Measurements from ENCODE around the gene PITX2.
"Not testable (repeated sequence)": the region's sequence is repeated elsewhere in the genome, so short reads cannot be mapped to it uniquely, and the experiment has no call there.

PITX2 gene

GRCh38 chr4:110613745-110614144 is 9.1 kb downstream of the PITX2 start:
- DNase-seq (ENCODE audit: extremely low read depth in 1 of 2, low read depth in 1 of 2), result no peak

DNA sequence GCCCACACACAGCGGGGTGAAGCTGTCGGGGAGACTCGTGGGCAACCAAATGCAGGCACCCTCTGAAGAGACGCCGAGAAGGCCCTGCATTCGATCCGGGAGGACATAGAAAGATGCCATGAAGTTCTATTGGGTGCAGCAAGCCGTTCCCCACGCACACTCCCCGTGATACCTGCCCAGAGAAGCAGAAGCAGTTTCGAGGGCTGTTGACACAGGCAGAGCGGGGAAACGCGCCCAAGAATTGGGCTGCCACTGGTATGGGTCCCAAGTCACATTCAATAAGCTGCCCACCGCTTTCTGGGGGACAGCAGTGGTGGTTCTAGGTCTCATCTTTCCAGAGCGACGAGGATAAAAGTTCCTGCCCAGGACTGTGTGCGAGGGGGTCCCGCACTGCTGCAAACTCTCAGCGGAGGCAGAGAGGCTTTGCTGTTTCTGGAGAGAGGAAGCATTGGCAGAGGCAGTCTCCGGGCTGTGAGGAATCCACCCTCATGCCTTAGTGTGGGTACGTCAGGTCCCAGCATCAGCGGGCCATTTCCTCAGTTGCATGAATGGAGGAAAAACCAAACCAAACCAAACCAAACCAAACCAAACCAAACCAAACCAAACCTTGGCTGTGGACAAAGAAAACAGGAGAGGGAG is 10.1 kb downstream of the PITX2 start:
- DNase-seq (ENCODE audit: extremely low read depth in 1 of 2, low read depth in 1 of 2), result no peak

- DNase-seq (ENCODE audit: extremely low read depth in 1 of 2, low read depth in 1 of 2), result no peak
These were observed 10.9 kb downstream of the PITX2 start for GRCh38 chr4:110611968-110612447.

GRCh38 chr4:110610940-110611831 is 11.7 kb downstream of the PITX2 start:
- DNase-seq (ENCODE audit: extremely low read depth in 1 of 2, low read depth in 1 of 2), result no peak

GRCh38 chr4:110610620-110610939 is 12.3 kb downstream of the PITX2 start:
- no peak for DNase-seq (ENCODE audit: extremely low read depth in 1 of 2, low read depth in 1 of 2)

GRCh38 chr4:110609044-110609750 is 13.7 kb downstream of the PITX2 start:
- no peak for DNase-seq (ENCODE audit: extremely low read depth in 1 of 2, low read depth in 1 of 2)

DNA sequence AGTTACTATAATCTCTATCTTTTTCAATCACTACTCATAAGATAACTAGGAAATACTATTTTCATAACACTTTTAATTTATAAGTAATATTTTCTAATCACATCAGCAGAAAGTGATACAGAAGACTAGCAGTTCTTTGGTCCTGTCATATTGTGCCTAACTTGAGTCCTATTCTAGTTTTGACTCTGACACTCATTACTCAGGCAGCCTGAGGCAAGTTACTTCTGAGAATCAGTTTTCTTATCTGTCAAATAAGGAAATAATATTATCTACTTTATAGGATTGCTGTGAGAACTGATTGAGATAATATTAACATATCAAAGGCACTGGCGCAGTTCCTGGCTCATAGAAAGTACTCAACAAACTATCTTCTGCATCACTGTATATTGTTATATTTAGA is 17.8 kb downstream of the PITX2 start:
- DNase-seq (ENCODE audit: extremely low read depth in 1 of 2, low read depth in 1 of 2), result no peak

DNA sequence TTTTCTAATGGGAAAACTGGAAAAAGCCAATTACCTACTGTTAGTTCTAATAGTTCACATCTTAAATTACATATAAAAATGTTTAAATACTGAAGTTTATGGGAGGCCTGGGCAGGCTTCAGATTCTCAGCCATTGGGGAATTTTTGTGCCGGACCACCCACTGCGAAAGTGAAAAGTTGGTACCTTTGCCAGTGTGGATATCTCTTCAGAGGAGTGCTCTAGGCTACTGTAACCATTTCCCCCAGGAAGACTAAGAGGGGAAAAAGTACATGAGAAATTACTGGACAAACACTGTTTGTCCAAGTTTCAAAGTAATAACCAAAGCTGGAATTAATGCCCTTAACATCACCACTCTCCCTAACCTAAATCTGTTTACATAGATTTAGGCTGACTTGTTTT is 20.8 kb downstream of the PITX2 start:
- DNase-seq (ENCODE audit: extremely low read depth in 1 of 2, low read depth in 1 of 2), result no peak

GRCh38 chr4:110597582-110597981 is 25.3 kb downstream of the PITX2 start:
- DNase-seq (ENCODE audit: extremely low read depth in 1 of 2, low read depth in 1 of 2), result no peak

DNA sequence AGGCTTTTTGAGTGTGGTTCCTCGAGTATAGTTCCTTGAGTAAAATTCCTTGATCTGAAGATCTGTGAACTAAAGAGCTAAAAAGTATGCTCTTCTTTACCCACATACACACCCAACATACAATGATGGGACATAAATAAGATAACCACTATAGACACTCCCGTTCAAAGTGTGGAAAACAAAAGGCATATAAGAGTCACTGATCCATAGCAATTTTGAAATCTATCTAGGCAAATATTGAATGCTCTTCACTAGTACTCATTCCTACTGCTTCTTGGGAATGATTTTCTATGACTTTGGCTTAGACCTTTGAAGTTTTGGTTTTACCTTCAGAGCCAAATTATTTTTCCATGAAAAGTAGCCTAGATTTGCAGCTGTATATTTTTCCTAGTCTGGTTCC is 26.4 kb downstream of the PITX2 start:
- no peak for DNase-seq (ENCODE audit: extremely low read depth in 1 of 2, low read depth in 1 of 2)

DNA sequence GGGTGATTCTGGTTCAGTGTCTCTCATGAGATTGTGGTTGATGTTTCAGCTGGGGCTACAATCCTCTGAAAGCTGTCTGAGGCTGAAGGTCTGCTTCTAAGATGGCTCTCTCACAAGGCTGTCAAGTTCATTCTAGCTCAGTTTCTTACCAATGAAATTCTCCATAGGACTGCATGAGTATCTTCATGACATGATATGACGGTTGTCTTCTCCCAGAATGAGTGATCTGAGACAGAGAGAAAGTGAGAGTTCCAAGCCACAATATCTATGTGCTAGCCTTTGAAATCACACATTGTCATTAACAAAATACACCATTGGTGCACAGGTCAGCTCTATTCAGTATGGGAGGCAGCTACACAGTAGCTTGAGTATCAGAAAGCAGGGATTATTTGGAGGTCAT is 27.3 kb downstream of the PITX2 start:
- no peak for DNase-seq (ENCODE audit: extremely low read depth in 1 of 2, low read depth in 1 of 2)

DNA sequence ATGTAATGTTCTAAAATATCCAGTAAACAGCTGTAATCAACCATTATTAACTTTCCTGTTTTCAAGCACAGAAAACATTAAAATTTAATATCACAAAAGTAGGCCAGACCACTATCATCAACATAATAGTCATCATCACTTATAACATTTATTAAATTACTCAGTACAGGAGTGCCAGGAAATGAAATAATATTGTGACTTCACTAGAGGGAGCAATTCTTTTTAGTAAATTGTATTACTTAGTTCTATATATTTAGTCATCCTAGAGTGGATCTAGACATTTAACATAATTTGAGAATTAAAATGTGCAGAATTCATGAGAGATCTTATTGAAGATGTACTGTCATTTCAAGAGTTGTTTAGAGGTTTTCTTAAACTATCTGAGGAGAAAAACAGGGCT is 33.6 kb downstream of the PITX2 start:
- DNase-seq (ENCODE audit: extremely low read depth in 1 of 2, low read depth in 1 of 2), result no peak

GRCh38 chr4:110587666-110588285 is 35.1 kb downstream of the PITX2 start:
- no peak for DNase-seq (ENCODE audit: extremely low read depth in 1 of 2, low read depth in 1 of 2)

DNA sequence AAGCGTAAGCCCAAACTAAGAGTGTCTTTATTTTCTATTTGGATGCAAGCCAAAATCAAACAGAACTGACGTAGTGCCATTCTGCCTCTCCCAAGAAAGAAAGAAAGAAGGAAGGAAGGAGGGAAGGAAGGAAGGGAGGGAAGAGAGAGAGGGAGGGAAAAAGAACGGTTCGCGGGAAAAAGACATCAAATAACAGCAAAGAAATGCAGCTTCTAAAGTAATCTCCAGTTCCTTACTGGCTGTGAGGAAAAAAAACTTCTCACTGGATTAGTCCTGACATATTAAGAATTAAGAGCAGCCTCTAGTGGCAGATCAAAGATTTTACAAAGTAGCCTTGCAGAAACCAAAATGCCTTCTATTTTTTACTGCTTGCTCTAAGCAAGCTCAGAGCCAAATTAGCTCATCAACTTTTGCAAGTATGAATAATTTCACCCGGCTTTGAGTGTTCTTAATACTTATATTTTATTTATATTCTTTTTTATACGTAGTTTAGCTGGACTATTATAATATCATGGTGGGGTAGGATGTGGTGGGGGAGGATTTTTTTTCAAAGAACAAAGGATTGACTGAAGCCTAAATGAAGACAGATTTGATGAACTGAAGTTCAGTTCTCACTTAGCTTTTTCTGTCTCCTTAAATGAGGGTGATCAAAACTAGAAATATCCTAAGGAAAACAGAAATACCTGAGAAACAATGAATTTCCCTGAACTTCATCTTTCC is 36.6 kb downstream of the PITX2 start:
- no peak for DNase-seq (ENCODE audit: extremely low read depth in 1 of 2, low read depth in 1 of 2)

- DNase-seq (ENCODE audit: extremely low read depth in 1 of 2, low read depth in 1 of 2), result not testable (repeated sequence)
These were observed 46.2 kb downstream of the PITX2 start for GRCh38 chr4:110576696-110577095.

All from stimulated activated CD8-positive, alpha-beta memory T cell treated with anti-CD3 and anti-CD28 coated beads, Interleukin-7, amount 100 ng/mL, for 48 hours (primary cell).